GM06990 (cell line): Measurements from ENCODE around the gene LDAH.

ENCODE experiments used
- DNase-seq: peaks from one replicate; pipeline ENCODE4 v3.0.0-alpha.2; 2011; ENCODE audit not compliant: insufficient read length; ENCODE audit errors: extremely low read depth
- H3K27me3 ChIP-seq: replicated peaks from 2 replicates; pipeline ENCODE4 v1.6.0; 2011; ENCODE audit warnings: low read length; ENCODE audit not compliant: control insufficient read depth, insufficient read depth
- H3K36me3 ChIP-seq: 2 replicates; pipeline ENCODE4 v1.5.1; 2011; ENCODE audit warnings: low read length; ENCODE audit not compliant: control insufficient read depth, insufficient read depth
- H3K4me3 ChIP-seq: replicated peaks from 2 replicates; pipeline ENCODE4 v1.5.1; 2011; ENCODE audit warnings: low read depth, mild to moderate bottlenecking, control low read depth, low read length
- TF ChIP-seq, protein P1 (sequence below): IDR thresholded peaks from 2 replicates; pipeline ENCODE4 v1.5.1; 2011; ENCODE audit warnings: low read length, control low read depth, mild to moderate bottlenecking, inconsistent platforms; ENCODE audit not compliant: insufficient read depth, poor library complexity, severe bottlenecking

LDAH gene

DNA sequence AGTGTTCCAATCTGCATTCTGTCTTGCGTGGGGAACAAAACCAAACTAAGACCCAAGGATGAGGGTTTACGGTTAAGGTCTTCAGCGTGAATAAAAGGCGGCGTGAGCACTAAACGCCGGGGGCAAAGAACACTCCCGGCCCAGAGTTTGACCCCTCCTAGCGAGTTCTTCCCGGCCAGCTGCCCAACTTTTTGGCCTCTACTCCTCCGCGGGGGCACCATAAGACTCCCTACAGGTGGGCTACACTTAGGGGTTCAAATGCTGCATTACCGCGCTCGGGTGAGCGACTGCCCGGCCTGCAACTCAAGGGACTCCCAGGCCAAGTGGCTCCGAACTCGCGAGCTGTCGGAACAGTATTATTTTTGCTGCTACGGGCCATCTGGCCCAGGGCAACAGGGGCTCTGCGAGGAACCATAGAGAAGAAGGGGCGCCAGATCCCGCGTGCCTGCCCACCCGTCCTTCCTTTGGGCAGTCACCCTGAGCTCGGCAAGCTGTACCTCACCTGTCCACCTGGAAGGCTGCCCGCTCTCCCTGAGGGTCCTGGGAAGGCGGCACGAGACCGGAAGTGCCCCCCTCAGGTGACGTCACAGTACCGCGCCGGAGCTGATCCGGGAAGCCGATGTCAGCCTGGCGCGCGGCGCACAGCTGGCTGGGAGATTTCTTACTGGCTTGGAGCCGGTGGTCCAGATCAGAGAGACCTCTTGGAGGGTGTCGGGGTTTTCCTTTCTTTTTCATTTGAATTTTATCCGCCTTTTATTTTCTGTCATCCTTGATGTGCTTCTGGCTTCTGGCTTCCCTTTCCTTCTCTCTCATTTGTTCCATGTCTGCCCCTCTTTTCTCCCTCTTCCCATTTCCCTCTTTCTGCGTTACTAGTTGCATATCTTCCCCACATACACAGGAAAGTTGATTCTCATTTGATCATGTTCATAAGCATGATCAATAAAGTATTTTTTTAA, at the start of gene LDAH:
Gene LDAH (minus strand): TSS at position 567 of the 956 bp plus-strand sequence. CDS start 21,638 bp downstream, outside the sequence.
- TF ChIP-seq, protein P1, sequence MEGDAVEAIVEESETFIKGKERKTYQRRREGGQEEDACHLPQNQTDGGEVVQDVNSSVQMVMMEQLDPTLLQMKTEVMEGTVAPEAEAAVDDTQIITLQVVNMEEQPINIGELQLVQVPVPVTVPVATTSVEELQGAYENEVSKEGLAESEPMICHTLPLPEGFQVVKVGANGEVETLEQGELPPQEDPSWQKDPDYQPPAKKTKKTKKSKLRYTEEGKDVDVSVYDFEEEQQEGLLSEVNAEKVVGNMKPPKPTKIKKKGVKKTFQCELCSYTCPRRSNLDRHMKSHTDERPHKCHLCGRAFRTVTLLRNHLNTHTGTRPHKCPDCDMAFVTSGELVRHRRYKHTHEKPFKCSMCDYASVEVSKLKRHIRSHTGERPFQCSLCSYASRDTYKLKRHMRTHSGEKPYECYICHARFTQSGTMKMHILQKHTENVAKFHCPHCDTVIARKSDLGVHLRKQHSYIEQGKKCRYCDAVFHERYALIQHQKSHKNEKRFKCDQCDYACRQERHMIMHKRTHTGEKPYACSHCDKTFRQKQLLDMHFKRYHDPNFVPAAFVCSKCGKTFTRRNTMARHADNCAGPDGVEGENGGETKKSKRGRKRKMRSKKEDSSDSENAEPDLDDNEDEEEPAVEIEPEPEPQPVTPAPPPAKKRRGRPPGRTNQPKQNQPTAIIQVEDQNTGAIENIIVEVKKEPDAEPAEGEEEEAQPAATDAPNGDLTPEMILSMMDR, result no peak
- peak; percentile 88 for DNase-seq
- H3K27me3 ChIP-seq, result no peaks in the 10 kb centered on the region
- H3K36me3 ChIP-seq, result no peaks in the 10 kb centered on the region
- H3K4me3 ChIP-seq, result peak within 1 kb of the TSS; percentile 83

- TF ChIP-seq, protein P1, result no peak
- peak; percentile 50 for DNase-seq
- H3K4me3 ChIP-seq, result no peak overlapping the region
- no peaks in the 10 kb centered on the region for H3K36me3 ChIP-seq
- H3K27me3 ChIP-seq, result no peaks in the 10 kb centered on the region; the same call in 1 of the 2 replicates
These were observed 45.5 kb upstream of the LDAH start for GRCh38 chr2:20868377-20868776.

DNA sequence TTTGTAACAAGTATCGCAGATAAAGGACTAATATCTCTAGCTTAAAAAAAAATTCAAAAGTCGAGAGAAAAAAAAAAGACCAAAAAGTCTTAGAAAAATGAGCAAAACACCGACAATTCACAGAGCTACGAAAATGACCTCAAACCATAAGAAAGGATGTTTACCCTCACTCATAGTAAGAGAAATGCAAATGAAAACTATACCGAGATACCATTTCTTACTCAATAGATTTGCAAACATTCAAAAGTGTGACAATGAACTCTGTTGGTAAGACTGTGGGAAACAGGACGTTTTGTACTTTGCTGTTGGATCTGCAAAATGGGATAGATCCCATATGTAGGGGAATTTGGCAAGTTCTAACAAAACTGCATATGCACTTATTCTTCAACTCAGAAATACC, 39.9 kb upstream of the LDAH start:
- H3K36me3 ChIP-seq, result no peaks in the 10 kb centered on the region
- H3K27me3 ChIP-seq, result no peaks in the 10 kb centered on the region; the same call in 1 of the 2 replicates
- no peak overlapping the region for H3K4me3 ChIP-seq
- DNase-seq, result no peak
- TF ChIP-seq, protein P1, result no peak

DNA sequence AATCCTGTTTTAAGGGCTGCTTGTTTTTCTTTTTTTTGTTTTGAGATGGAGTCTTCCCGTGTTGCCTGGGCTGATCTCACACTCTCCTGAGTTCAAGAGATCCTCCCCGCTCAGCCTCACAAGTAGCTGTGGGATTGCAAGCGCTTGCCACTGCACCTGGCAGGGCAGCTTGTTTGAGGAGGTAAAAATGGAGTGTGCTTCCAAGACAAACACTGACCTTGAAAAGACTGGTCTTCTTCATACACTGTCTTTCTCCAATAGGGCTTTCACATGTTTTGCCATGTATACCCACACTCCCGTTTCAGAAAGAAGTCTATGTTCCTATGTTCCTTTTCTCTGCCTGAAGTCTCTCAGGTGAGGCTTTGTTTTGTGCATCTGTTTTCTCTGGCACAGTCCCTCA, 32.6 kb upstream of the LDAH start:
- no peak for DNase-seq
- no peaks in the 10 kb centered on the region for H3K27me3 ChIP-seq
- no peaks in the 10 kb centered on the region for H3K36me3 ChIP-seq
- TF ChIP-seq, protein P1, result no peak
- no peak overlapping the region for H3K4me3 ChIP-seq

- TF ChIP-seq, protein P1, result no peak
- Histone ChIP-seq H3K27me3 (no peaks in the 10 kb centered on the region), H3K4me3 (no peak overlapping the region), H3K36me3 (no peaks in the 10 kb centered on the region)
- no peak for DNase-seq
These were observed 29.8 kb upstream of the LDAH start for GRCh38 chr2:20852670-20853069.
